NT2/D1 (cell line): ENCODE measurements around the gene SLITRK6.

ENCODE experiments used
- SUZ12 ChIP-seq: IDR thresholded peaks from 2 replicates; pipeline ENCODE4 v1.6.1; 2011; ENCODE audit not compliant: insufficient read length, insufficient read depth; ENCODE audit errors: extremely low read depth
- YY1 ChIP-seq: IDR thresholded peaks from 2 replicates; pipeline ENCODE4 v1.6.1; 2011; ENCODE audit not compliant: insufficient read length, insufficient read depth
- ZNF274 ChIP-seq: IDR thresholded peaks from 2 replicates; pipeline ENCODE4 v1.6.1; 2011; ENCODE audit warnings: mild to moderate bottlenecking, low read depth, low read length

- TF ChIP-seq YY1 (no peak), SUZ12 (no peak), ZNF274 (no peak)
These were observed at the start of gene SLITRK6 for GRCh38 chr13:85799097-85799582.
